ENCODE data around the gene TCEAL9.

The TCEAL9 gene

GRCh38 chrX:103393487-103393886 is 37.2 kb downstream of the TCEAL9 start:
- Mint-ChIP-seq H3K27ac (no peak overlapping the region), H3K9me3 (no peaks in the 10 kb centered on the region), H3K27me3 (peaks cover 59% of the 10 kb centered on the region), H3K4me3 (no peak overlapping the region), H3K4me1 (ENCODE audit: low read depth) (peaks cover 1% of the 10 kb centered on the region), H3K36me3 (ENCODE audit: low read depth) (no peaks in the 10 kb centered on the region)
- no peak for DNase-seq

GRCh38 chrX:103396186-103396585 is 39.9 kb downstream of the TCEAL9 start:
- Mint-ChIP-seq H3K27ac (no peak overlapping the region), H3K4me3 (no peak overlapping the region), H3K9me3 (no peaks in the 10 kb centered on the region), H3K4me1 (ENCODE audit: low read depth) (peaks cover 1% of the 10 kb centered on the region), H3K27me3 (peaks cover 62% of the 10 kb centered on the region), H3K36me3 (ENCODE audit: low read depth) (no peaks in the 10 kb centered on the region)
- no peak for DNase-seq

GRCh38 chrX:103396660-103397059 is 40.4 kb downstream of the TCEAL9 start:
- no peak for DNase-seq
- no peak overlapping the region for H3K4me3 Mint-ChIP-seq
- peaks cover 60% of the 10 kb centered on the region for H3K27me3 Mint-ChIP-seq
- H3K4me1 Mint-ChIP-seq (ENCODE audit: low read depth) = peaks cover 1% of the 10 kb centered on the region
- no peaks in the 10 kb centered on the region for H3K36me3 Mint-ChIP-seq (ENCODE audit: low read depth)
- H3K9me3 Mint-ChIP-seq = no peaks in the 10 kb centered on the region
- H3K27ac Mint-ChIP-seq = no peak overlapping the region

- peaks cover 65% of the 10 kb centered on the region for H3K27me3 Mint-ChIP-seq
- no peak overlapping the region for H3K27ac Mint-ChIP-seq
- H3K36me3 Mint-ChIP-seq (ENCODE audit: low read depth) = no peaks in the 10 kb centered on the region
- no peaks in the 10 kb centered on the region for H3K9me3 Mint-ChIP-seq
- no peak overlapping the region for H3K4me3 Mint-ChIP-seq
- peaks cover 1% of the 10 kb centered on the region for H3K4me1 Mint-ChIP-seq (ENCODE audit: low read depth)
- no peak for DNase-seq
Measured at GRCh38 chrX:103397707-103398106, 41.4 kb downstream of the TCEAL9 start.

- no peaks in the 10 kb centered on the region for H3K9me3 Mint-ChIP-seq
- no peaks in the 10 kb centered on the region for H3K36me3 Mint-ChIP-seq (ENCODE audit: low read depth)
- no peak for DNase-seq
- H3K27me3 Mint-ChIP-seq = peaks cover 67% of the 10 kb centered on the region
- no peak overlapping the region for H3K27ac Mint-ChIP-seq
- no peak overlapping the region for H3K4me3 Mint-ChIP-seq
- H3K4me1 Mint-ChIP-seq (ENCODE audit: low read depth) = peaks cover 1% of the 10 kb centered on the region
Measured at GRCh38 chrX:103398421-103398864, 42.1 kb downstream of the TCEAL9 start.

GRCh38 chrX:103399744-103400143 is 43.4 kb downstream of the TCEAL9 start:
- Mint-ChIP-seq H3K9me3 (no peaks in the 10 kb centered on the region), H3K36me3 (ENCODE audit: low read depth) (no peaks in the 10 kb centered on the region), H3K27ac (no peak overlapping the region), H3K4me1 (ENCODE audit: low read depth) (peaks cover 6% of the 10 kb centered on the region), H3K4me3 (no peak overlapping the region), H3K27me3 (peaks cover 67% of the 10 kb centered on the region)
- no peak for DNase-seq

- Mint-ChIP-seq H3K36me3 (ENCODE audit: low read depth) (no peaks in the 10 kb centered on the region), H3K4me1 (ENCODE audit: low read depth) (peaks cover 12% of the 10 kb centered on the region), H3K4me3 (no peak overlapping the region), H3K27ac (no peak overlapping the region), H3K9me3 (no peaks in the 10 kb centered on the region), H3K27me3 (peaks cover 71% of the 10 kb centered on the region)
- no peak for DNase-seq
Measured at GRCh38 chrX:103400931-103401330, 44.6 kb downstream of the TCEAL9 start.

- peaks cover 11% of the 10 kb centered on the region for H3K4me1 Mint-ChIP-seq (ENCODE audit: low read depth)
- H3K9me3 Mint-ChIP-seq = no peaks in the 10 kb centered on the region
- no peaks in the 10 kb centered on the region for H3K36me3 Mint-ChIP-seq (ENCODE audit: low read depth)
- peaks cover 66% of the 10 kb centered on the region for H3K27me3 Mint-ChIP-seq
- peak overlapping the region; percentile 80 for H3K4me3 Mint-ChIP-seq
- DNase-seq = peak; percentile 48
- peak overlapping the region; percentile 48 for H3K27ac Mint-ChIP-seq
Measured at GRCh38 chrX:103404231-103405008, 48.1 kb downstream of the TCEAL9 start.

GRCh38 chrX:103405009-103405333 is 48.7 kb downstream of the TCEAL9 start:
- H3K27me3 Mint-ChIP-seq = peaks cover 70% of the 10 kb centered on the region
- H3K9me3 Mint-ChIP-seq = no peaks in the 10 kb centered on the region
- no peaks in the 10 kb centered on the region for H3K36me3 Mint-ChIP-seq (ENCODE audit: low read depth)
- H3K4me3 Mint-ChIP-seq = peak overlapping the region; percentile 80
- H3K4me1 Mint-ChIP-seq (ENCODE audit: low read depth) = peaks cover 11% of the 10 kb centered on the region
- H3K27ac Mint-ChIP-seq = no peak overlapping the region
- no peak for DNase-seq

GRCh38 chrX:103406256-103406655 is 50.0 kb downstream of the TCEAL9 start:
- H3K9me3 Mint-ChIP-seq = no peaks in the 10 kb centered on the region
- no peak overlapping the region for H3K4me3 Mint-ChIP-seq
- no peaks in the 10 kb centered on the region for H3K36me3 Mint-ChIP-seq (ENCODE audit: low read depth)
- peaks cover 67% of the 10 kb centered on the region for H3K27me3 Mint-ChIP-seq
- no peak for DNase-seq
- H3K27ac Mint-ChIP-seq = no peak overlapping the region
- H3K4me1 Mint-ChIP-seq (ENCODE audit: low read depth) = peaks cover 11% of the 10 kb centered on the region

GRCh38 chrX:103407776-103408175 is 51.5 kb downstream of the TCEAL9 start:
- peaks cover 70% of the 10 kb centered on the region for H3K27me3 Mint-ChIP-seq
- no peak for DNase-seq
- H3K27ac Mint-ChIP-seq = no peak overlapping the region
- no peaks in the 10 kb centered on the region for H3K9me3 Mint-ChIP-seq
- no peak overlapping the region for H3K4me3 Mint-ChIP-seq
- H3K36me3 Mint-ChIP-seq (ENCODE audit: low read depth) = no peaks in the 10 kb centered on the region
- peaks cover 11% of the 10 kb centered on the region for H3K4me1 Mint-ChIP-seq (ENCODE audit: low read depth)
